ENCODE data around the gene PAGR1.
A peak's percentile ranks its signal among the peaks of the same experiment; 100 is the strongest.
"Not testable (repeated sequence)": the region's sequence is repeated elsewhere in the genome, so short reads cannot be mapped to it uniquely, and the experiment has no call there.

Gene PAGR1

DNA sequence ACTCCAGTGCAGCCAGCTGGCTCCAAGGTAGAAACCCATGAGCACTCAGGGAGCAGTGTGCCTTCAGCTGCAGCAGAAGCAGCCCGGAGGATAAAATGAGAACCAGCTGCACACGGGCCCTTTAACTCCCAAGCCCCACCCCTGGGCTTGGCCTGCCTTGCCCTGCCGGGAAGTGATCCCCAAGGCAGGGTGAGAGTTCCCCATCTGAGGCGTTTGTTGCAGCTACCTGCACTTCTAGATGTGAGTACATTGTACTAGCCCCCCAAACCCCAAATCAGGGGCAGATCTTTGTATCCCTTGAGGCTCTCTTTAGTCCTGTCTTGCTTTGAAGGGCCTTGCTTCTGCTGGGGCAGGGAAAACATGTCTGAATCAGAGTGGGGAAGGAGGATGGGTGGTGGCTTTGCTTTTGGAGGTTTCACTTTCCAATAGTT, 4.3 kb downstream of the PAGR1 start, which contains the start of gene MVP:
TSS of gene MVP (plus strand) at position 192 of the 431 bp plus-strand sequence. CDS start 10,088 bp downstream, outside the sequence.
- TF ChIP-seq PAX5 (IDR thresholded peaks at IDR 0.05; ENCODE audit: insufficient read depth, low read length, severe bottlenecking) = no peak
- TF ChIP-seq POU2F2 (IDR thresholded peaks at IDR 0.05; ENCODE audit: low read depth, low read length) = 0 out of 2 replicates have a peak, but pooled peaks have one; percentile 20
- 0 out of 2 replicates have a peak, but pooled peaks have one; percentile 51 for TF ChIP-seq POLR2A (IDR thresholded peaks at IDR 0.05; ENCODE audit: low read depth, low read length)
- TF ChIP-seq TAF1 (IDR thresholded peaks at IDR 0.05; ENCODE audit: low read depth, low read length) = no peak
- TF ChIP-seq POLR2AphosphoS5 (IDR thresholded peaks at IDR 0.05; ENCODE audit: low read depth, low read length) = no peak
- peak; percentile 55 for TF ChIP-seq SPI1 (IDR thresholded peaks at IDR 0.05; ENCODE audit: low read depth, low read length)
- DNase-seq (ENCODE audit: insufficient read length, low spot score) (peak; percentile 63), FAIRE-seq (peak; percentile 59)

DNA sequence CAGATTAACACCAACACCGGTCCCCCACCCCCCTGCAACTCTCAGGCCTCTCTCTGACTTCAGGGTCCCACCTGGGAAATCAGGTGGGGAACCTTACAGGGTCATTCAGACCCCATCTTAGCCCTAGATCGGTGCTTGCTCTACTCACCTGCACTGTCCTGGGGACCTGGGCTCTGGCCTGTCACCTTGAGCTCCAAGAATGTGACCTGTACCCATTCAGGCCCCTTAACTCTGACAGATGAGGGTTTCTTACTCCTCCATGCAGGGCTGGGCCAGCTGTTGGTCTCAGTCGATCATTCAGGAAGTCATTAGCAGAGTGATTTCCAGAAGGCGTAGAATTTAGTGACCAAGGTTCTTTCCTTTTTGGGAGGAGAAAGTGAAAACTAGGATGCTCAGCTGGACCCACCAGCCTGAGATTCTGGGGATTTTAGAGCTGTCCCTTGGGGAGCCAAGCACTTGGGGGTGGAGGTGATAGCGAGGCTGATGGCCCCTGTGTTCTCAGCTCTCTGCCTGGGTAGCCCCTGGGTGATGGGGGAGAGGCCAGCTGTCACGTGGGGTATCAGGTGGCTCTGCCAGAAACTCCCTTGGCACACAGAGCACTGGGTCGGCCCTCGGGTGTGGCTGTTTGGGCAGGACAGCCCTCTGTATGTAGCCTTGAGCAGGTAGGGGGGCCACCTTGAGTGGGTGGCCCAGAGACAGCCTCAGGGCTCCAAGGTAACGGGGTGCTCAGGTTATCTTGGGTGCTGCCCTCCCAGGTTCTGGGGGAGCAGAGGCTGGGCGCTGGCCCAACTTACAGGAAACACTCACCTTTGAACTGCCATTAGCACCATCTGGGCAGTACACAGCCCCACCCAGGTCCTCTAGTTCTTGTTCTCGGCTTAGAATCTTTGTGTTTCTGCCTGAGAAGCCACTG, 5.0 kb downstream of the PAGR1 start:
- DNase-seq (ENCODE audit: insufficient read length, low spot score) (peak; percentile 55), FAIRE-seq (peak; percentile 13)
- TF ChIP-seq POLR2A (IDR thresholded peaks at IDR 0.05; ENCODE audit: low read depth, low read length) (peak; percentile 84), TAF1 (IDR thresholded peaks at IDR 0.05; ENCODE audit: low read depth, low read length) (peak; percentile 56; the same call in 1 of the 2 replicates), POU2F2 (IDR thresholded peaks at IDR 0.05; ENCODE audit: low read depth, low read length) (no peak), PAX5 (IDR thresholded peaks at IDR 0.05; ENCODE audit: insufficient read depth, low read length, severe bottlenecking) (no peak), POLR2AphosphoS5 (IDR thresholded peaks at IDR 0.05; ENCODE audit: low read depth, low read length) (peak; percentile 67), SPI1 (IDR thresholded peaks at IDR 0.05; ENCODE audit: low read depth, low read length) (no peak)

DNA sequence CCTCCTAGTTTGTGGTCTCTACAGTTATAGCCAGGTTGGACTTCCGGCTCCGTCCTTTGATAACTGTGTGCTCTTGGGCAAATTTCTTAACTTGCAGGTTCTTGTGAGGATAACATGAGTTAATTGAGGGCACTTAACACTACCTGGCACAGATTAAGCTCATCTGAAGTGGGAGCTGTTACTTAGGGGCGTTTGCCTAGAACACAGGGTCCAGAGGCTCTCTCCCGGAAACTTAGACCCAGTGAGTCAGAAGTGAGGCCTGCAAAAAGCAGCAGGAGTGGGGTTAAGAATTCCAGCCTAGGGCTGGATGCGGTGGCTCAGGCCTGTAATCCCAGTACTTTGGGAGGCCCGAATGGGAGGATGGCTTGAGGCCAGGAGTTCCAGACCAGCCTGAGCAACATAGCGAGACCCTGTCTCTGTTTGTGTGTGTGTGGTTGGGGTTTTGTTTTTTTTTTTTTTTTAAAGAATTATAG, 5.7 kb downstream of the PAGR1 start:
- FAIRE-seq (no peak), DNase-seq (ENCODE audit: insufficient read length, low spot score) (no peak)

DNA sequence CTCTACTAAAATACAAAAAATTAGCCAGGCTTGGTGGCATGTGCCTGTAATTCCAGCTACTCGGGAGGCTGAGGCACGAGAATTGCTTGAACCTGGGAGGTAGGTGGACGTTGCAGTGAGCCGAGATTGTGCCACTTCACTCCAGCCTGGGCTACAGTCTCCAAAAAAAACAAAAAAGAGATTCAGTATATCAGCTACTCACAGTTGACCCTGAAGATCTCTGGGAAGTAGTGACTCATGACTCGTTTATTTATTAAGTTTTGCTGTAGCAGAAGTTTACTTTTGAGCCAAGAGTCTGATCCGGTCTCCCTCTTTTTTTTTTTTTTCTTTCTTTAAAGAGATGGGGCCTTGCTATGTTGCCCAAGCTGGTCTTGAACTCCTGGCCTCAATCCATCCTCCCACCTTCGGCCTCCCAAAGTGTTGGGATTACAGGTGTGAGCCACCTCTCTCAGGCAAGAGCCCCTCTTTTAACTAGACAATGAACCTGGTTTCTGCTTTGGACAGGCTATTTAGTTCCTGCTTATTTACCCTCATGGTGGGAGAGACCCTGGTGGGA, 8.7 kb downstream of the PAGR1 start:
- DNase-seq (ENCODE audit: insufficient read length, low spot score) (no peak), FAIRE-seq (no peak)
- TF ChIP-seq POLR2A (IDR thresholded peaks at IDR 0.05; ENCODE audit: low read depth, low read length) (no peak), TAF1 (IDR thresholded peaks at IDR 0.05; ENCODE audit: low read depth, low read length) (no peak), POLR2AphosphoS5 (IDR thresholded peaks at IDR 0.05; ENCODE audit: low read depth, low read length) (no peak), PAX5 (IDR thresholded peaks at IDR 0.05; ENCODE audit: insufficient read depth, low read length, severe bottlenecking) (no peak), POU2F2 (IDR thresholded peaks at IDR 0.05; ENCODE audit: low read depth, low read length) (no peak), SPI1 (IDR thresholded peaks at IDR 0.05; ENCODE audit: low read depth, low read length) (no peak)

More for the DNA sequence above, 5.7 kb downstream of the PAGR1 start:
- TF ChIP-seq POLR2A (IDR thresholded peaks at IDR 0.05; ENCODE audit: low read depth, low read length) (no peak), PAX5 (IDR thresholded peaks at IDR 0.05; ENCODE audit: insufficient read depth, low read length, severe bottlenecking) (no peak), SPI1 (IDR thresholded peaks at IDR 0.05; ENCODE audit: low read depth, low read length) (no peak), POLR2AphosphoS5 (IDR thresholded peaks at IDR 0.05; ENCODE audit: low read depth, low read length) (no peak), POU2F2 (IDR thresholded peaks at IDR 0.05; ENCODE audit: low read depth, low read length) (no peak), TAF1 (IDR thresholded peaks at IDR 0.05; ENCODE audit: low read depth, low read length) (no peak)

DNA sequence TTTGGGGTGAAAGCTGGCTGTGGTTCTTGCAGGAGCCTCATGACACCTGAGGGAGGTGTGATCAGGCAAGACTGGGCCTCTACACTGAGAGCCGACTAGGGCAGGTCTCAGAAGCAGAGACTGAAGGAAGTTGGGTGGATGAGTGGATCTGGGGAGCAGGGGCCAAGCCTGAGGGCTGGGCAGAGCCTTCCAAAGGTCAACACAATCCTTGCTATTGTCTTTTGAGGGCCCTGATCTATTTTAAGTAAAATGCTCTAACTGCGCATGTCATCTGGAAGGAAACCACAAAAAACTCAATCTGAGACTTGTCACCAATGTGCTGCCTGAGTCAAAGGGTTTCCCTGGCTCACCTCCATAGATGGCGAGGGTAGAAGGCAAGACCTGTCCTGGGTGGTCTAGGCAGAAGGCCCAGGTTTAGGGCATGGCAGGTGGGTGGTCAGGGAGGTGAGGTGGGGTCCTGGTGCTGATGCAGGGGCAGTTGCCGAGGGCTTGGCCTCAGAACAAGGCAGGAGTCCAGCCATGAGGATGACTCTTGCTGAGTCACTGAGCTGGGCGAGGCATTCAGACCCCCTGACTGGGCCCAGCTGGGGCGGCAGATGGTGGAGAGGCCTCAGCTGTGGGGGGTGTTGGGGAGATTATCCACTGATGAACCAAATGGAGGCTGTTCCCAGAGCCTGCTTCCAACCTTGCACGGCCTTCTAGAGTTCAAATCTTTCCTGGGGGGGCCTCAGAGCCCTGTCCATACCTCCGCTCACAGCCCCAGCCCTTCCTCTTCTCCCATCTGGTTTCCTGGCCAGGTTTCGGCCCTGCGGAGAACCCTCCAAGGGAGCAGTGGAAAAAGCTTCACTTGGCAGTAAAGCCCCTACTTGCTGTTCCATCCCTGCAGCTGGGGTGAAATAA, 9.4 kb downstream of the PAGR1 start:
- FAIRE-seq (no peak), DNase-seq (ENCODE audit: insufficient read length, low spot score) (peak; percentile 69)
- TF ChIP-seq POLR2AphosphoS5 (IDR thresholded peaks at IDR 0.05; ENCODE audit: low read depth, low read length) = no peak
- no peak for TF ChIP-seq PAX5 (IDR thresholded peaks at IDR 0.05; ENCODE audit: insufficient read depth, low read length, severe bottlenecking)
- no peak for TF ChIP-seq POLR2A (IDR thresholded peaks at IDR 0.05; ENCODE audit: low read depth, low read length)
- no peak for TF ChIP-seq SPI1 (IDR thresholded peaks at IDR 0.05; ENCODE audit: low read depth, low read length)
- TF ChIP-seq POU2F2 (IDR thresholded peaks at IDR 0.05; ENCODE audit: low read depth, low read length) = no peak
- no peak for TF ChIP-seq TAF1 (IDR thresholded peaks at IDR 0.05; ENCODE audit: low read depth, low read length)

DNA sequence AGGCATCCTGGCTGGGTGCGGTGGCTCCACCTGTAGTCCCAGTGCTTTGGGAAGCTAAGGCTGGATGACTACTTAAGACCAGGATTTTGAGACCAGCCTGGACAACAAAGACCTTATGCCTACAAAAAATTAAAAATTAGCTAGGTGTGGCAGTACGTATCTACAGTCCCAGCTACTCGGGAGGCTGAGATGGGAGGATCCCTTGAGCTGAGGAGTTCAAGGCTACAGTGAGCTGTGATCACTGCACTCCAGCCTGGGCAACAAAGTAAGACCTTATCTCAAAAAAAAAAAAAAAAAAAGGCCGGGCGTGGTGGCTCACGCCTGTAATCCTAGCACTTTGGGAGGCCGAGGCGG, 10.4 kb downstream of the PAGR1 start:
- TF ChIP-seq TAF1 (IDR thresholded peaks at IDR 0.05; ENCODE audit: low read depth, low read length) = no peak
- no peak for TF ChIP-seq POU2F2 (IDR thresholded peaks at IDR 0.05; ENCODE audit: low read depth, low read length)
- no peak for TF ChIP-seq PAX5 (IDR thresholded peaks at IDR 0.05; ENCODE audit: insufficient read depth, low read length, severe bottlenecking)
- TF ChIP-seq POLR2A (IDR thresholded peaks at IDR 0.05; ENCODE audit: low read depth, low read length) = no peak
- TF ChIP-seq POLR2AphosphoS5 (IDR thresholded peaks at IDR 0.05; ENCODE audit: low read depth, low read length) = no peak
- no peak for TF ChIP-seq SPI1 (IDR thresholded peaks at IDR 0.05; ENCODE audit: low read depth, low read length)
- DNase-seq (ENCODE audit: insufficient read length, low spot score) (no peak), FAIRE-seq (no peak)

DNA sequence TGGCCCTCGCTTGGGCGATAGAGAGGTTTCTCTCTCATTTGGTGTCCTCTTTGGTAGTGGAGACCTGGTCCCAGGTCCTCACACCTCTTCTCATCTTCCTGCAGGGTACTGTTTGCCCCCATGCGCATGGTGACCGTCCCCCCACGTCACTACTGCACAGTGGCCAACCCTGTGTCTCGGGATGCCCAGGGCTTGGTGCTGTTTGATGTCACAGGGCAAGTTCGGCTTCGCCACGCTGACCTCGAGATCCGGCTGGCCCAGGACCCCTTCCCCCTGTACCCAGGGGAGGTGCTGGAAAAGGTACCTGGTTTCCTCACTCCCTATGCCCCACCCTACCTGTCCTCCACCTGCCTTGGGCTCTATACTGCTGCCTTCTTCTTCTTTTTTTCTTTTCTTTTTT, 14.8 kb downstream of the PAGR1 start:
- FAIRE-seq = no peak
- TF ChIP-seq POLR2AphosphoS5 (IDR thresholded peaks at IDR 0.05; ENCODE audit: low read depth, low read length) = no peak
- no peak for TF ChIP-seq SPI1 (IDR thresholded peaks at IDR 0.05; ENCODE audit: low read depth, low read length)
- TF ChIP-seq POU2F2 (IDR thresholded peaks at IDR 0.05; ENCODE audit: low read depth, low read length) = no peak
- no peak for TF ChIP-seq POLR2A (IDR thresholded peaks at IDR 0.05; ENCODE audit: low read depth, low read length)
- no peak for TF ChIP-seq TAF1 (IDR thresholded peaks at IDR 0.05; ENCODE audit: low read depth, low read length)
- no peak for TF ChIP-seq PAX5 (IDR thresholded peaks at IDR 0.05; ENCODE audit: insufficient read depth, low read length, severe bottlenecking)
- DNase-seq (ENCODE audit: insufficient read length, low spot score) = no peak

DNA sequence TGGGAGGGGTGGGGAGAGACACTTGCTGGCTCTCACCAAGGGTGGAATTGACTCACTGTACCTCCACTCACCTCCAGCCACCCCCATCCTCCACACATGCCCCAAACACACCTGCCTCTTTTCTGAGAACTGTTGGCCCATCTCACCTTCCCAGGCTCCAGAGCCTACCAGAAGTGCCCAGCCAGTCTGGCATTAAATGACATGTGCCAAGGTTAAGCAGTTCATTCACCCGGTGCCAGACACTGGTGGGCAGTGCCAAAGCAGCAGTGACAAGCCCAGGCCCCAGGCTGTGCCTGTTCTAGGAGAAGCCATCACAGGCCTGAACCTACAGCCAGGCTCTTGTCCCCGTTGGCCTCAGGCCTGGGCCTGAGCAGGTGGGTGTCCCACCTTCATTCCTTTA, 15.5 kb downstream of the PAGR1 start:
- FAIRE-seq = no peak
- DNase-seq (ENCODE audit: insufficient read length, low spot score) = no peak
- TF ChIP-seq PAX5 (IDR thresholded peaks at IDR 0.05; ENCODE audit: insufficient read depth, low read length, severe bottlenecking) (no peak), TAF1 (IDR thresholded peaks at IDR 0.05; ENCODE audit: low read depth, low read length) (no peak), POU2F2 (IDR thresholded peaks at IDR 0.05; ENCODE audit: low read depth, low read length) (no peak), POLR2A (IDR thresholded peaks at IDR 0.05; ENCODE audit: low read depth, low read length) (no peak), SPI1 (IDR thresholded peaks at IDR 0.05; ENCODE audit: low read depth, low read length) (no peak), POLR2AphosphoS5 (IDR thresholded peaks at IDR 0.05; ENCODE audit: low read depth, low read length) (no peak)

DNA sequence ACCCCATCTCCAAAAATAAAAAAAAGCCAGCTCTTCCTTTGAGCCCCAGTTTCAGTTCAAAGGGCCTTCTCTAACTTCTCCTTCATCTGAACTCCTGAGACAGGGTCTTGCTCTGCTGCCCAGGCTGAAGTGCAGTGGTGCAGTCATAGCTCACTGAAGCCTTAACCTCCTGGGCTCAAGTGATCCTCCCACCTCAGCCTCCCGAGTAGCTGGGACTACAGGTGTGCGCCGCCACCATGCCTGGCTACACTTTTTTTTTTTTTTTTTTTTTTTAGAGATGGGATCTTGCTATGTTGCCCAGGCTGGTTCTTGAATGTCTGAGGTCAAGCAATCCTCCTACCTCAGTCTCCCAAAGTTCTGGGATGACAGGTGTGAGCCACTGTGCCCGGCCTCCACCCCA, 17.3 kb downstream of the PAGR1 start:
- not testable (repeated sequence) for FAIRE-seq

More for the DNA sequence above, 17.3 kb downstream of the PAGR1 start:
- not testable (repeated sequence) for DNase-seq (ENCODE audit: insufficient read length, low spot score)

Measured in GM12891 (cell line).